ENCODE results near the gene AKR1C1.
"Not testable (repeated sequence)": the region's sequence is repeated elsewhere in the genome, so short reads cannot be mapped to it uniquely, and the experiment has no call there.

AKR1C1 gene

DNA sequence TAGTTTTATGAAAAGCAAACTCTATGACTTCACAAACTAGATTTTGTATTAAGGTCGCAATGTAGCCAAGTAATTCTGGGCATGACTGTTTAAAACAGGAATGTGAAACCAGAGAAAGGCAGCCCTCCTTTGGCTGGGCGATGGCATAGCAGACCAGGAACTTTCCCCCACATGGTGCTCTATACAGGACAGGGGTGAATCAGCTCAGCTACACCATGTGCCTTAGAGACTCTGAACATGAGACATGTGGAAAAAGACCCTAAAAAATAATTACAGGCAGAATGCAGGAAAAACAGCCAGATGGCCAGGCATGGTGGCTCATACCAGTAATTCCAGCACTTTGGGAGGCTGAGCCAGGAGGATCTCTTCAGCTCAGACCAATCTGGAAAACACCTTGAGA is 20.3 kb upstream of the AKR1C1 start:
- H3K27me3 Mint-ChIP-seq; H3K4me1 Mint-ChIP-seq (ENCODE audit: low read depth); H3K27ac Mint-ChIP-seq; H3K36me3 Mint-ChIP-seq (ENCODE audit: low read depth); H3K4me3 Mint-ChIP-seq; intact Hi-C loops (cut with micrococcal nuclease): not testable (repeated sequence)
- peaks cover 10% of the 10 kb centered on the region for H3K9me3 Mint-ChIP-seq

DNA sequence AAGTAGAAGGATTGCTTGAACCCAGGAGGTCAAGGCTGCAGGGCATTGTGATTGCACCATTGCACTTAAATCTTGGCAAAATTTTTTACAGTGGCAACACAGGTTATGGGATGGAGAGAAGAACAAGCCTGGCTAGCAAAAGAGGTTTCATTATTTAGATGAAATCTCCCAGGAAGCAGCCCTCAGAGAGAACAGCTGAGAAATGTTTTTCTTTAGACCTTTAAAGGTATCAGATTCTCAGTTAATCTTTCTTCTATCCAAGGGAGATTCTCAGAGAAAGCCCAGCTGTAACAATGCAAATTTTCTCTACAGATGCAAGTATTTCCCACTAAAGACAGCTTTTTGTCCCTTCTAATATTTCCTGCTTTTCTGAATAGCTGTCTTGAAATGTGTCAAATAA is 19.8 kb upstream of the AKR1C1 start:
- H3K4me1 Mint-ChIP-seq (ENCODE audit: low read depth); intact Hi-C loops (cut with micrococcal nuclease); H3K27ac Mint-ChIP-seq; H3K27me3 Mint-ChIP-seq; H3K4me3 Mint-ChIP-seq; H3K36me3 Mint-ChIP-seq (ENCODE audit: low read depth): not testable (repeated sequence)
- peaks cover 10% of the 10 kb centered on the region for H3K9me3 Mint-ChIP-seq

DNA sequence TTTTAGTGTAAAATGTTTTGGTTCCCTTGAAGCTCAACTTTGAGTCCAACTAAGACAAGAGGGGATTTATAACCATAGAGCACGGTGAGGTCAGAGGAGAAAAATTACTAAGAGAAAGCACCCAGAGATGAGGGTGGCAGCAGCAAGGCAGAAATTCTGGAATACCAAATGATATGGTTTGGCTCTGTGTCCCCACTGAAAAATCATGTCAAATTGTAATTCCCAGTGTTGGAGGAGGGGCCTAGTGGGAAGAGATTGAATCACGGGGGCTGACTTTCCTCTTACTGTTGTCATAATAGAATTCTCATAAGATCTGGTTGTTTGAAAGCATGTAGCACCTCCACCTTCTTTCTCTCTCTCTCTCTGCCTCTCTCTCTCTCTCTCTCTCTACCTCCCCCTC is 19.4 kb upstream of the AKR1C1 start:
- peaks cover 10% of the 10 kb centered on the region for H3K9me3 Mint-ChIP-seq
- H3K36me3 Mint-ChIP-seq (ENCODE audit: low read depth): no peaks in the 10 kb centered on the region
- no peak overlapping the region for H3K4me3 Mint-ChIP-seq
- H3K27me3 Mint-ChIP-seq: no peaks in the 10 kb centered on the region
- no peak overlapping the region for H3K27ac Mint-ChIP-seq
- H3K4me1 Mint-ChIP-seq (ENCODE audit: low read depth): no peaks in the 10 kb centered on the region
- intact Hi-C loops (cut with micrococcal nuclease): no loop called here

DNA sequence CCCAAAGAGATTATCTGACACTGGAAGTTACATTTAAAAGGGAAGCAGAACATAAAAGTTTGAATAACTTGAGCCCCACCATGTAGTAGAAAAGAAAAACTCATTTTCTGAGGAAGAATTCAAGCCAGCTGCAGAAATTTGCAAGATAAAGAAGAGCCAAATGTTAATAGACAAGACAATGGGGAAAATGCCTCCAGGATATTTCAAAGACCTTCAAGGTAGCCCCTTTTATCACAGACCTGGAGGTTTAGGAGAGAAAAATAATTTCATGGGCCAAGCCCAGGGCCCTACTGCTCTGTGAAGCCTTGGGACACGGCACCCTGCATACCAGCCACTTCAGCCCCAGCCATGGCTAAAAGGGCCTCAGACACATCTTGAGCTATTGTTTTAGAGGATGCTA is 18.4 kb upstream of the AKR1C1 start:
- Mint-ChIP-seq H3K27me3 (no peaks in the 10 kb centered on the region), H3K4me3 (no peak overlapping the region), H3K9me3 (peaks cover 10% of the 10 kb centered on the region), H3K4me1 (ENCODE audit: low read depth) (no peaks in the 10 kb centered on the region), H3K27ac (no peak overlapping the region), H3K36me3 (ENCODE audit: low read depth) (no peaks in the 10 kb centered on the region)
- intact Hi-C loops (cut with micrococcal nuclease): no loop called here

DNA sequence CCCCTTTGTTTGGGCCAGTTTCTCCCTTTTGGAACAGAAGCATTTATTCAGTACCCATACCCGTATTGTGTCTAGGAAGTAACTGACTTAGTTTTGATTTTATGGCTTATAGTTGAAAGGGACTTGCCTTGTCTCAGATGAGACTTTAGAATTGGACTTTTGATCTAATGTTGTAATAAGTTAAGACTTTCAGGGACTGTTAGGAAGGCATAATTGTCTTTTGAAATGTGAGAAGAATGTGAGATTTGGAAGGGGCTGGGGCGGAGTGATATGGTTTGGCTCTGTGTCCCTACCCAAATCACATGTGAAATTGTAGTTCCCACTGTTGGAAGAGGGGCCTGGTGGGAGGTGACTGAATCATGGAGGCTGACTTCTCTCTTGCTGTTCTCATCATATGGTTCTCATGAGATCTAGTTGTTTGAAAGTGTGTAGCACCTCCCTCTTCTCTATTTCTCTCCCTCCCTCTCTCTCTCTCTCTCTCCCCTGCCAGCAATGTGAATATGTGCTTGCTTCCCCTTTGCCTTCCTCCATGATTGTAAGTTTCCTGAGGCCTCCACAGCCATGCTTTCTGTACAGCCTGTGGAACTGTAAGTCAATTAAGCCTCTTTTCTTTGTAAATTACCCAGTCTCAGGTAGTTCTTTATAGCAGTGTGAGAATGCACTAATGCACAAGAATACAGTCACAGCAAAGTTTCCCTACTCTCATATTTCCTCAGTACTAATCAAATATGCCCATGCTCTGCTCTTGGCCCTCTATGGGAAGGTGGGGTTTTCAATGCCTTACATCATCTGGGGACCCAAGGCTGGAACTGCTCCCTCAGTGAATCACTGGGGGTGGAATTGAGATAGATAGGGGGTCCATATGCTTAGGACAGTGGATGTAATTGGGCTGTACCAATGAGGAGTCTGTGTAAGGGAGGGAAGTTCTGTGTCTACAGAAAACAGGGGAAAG is 17.2 kb upstream of the AKR1C1 start:
- Mint-ChIP-seq H3K27me3 (no peaks in the 10 kb centered on the region), H3K36me3 (ENCODE audit: low read depth) (no peaks in the 10 kb centered on the region), H3K4me3 (no peak overlapping the region), H3K4me1 (ENCODE audit: low read depth) (no peaks in the 10 kb centered on the region), H3K9me3 (peaks cover 10% of the 10 kb centered on the region), H3K27ac (no peak overlapping the region)
- intact Hi-C loops (cut with micrococcal nuclease): no loop called here

DNA sequence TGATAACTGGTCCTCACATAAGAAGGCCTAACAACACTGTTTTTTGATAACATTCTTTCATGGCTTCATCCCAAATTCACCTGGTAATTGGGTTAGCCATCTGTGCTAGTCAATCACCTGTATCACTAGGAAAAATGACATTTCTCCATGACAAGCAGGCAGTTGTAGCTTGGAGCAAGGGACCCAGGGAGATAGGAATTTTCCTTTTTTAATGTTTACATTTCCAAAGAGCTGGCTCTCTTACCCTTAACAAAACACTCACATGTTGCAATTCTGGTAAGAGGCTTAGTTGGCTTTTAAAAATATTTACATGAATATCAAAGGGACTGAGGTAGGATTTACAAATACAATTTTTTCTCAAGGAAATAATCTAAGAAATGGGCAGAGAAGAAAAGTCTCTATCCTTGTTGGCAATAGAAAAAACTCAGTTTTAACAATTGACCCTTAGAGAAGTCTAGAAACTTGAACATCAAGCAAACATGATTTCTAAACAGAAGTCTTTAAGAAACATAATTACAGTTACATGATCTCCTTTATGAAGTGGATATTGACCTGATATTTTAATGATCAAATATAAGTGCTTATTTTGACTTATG is 16.1 kb upstream of the AKR1C1 start:
- Mint-ChIP-seq H3K27ac (no peak overlapping the region), H3K27me3 (no peaks in the 10 kb centered on the region), H3K36me3 (ENCODE audit: low read depth) (no peaks in the 10 kb centered on the region), H3K4me3 (no peak overlapping the region), H3K9me3 (peaks cover 10% of the 10 kb centered on the region), H3K4me1 (ENCODE audit: low read depth) (no peaks in the 10 kb centered on the region)
- intact Hi-C loops (cut with micrococcal nuclease): no loop called here

DNA sequence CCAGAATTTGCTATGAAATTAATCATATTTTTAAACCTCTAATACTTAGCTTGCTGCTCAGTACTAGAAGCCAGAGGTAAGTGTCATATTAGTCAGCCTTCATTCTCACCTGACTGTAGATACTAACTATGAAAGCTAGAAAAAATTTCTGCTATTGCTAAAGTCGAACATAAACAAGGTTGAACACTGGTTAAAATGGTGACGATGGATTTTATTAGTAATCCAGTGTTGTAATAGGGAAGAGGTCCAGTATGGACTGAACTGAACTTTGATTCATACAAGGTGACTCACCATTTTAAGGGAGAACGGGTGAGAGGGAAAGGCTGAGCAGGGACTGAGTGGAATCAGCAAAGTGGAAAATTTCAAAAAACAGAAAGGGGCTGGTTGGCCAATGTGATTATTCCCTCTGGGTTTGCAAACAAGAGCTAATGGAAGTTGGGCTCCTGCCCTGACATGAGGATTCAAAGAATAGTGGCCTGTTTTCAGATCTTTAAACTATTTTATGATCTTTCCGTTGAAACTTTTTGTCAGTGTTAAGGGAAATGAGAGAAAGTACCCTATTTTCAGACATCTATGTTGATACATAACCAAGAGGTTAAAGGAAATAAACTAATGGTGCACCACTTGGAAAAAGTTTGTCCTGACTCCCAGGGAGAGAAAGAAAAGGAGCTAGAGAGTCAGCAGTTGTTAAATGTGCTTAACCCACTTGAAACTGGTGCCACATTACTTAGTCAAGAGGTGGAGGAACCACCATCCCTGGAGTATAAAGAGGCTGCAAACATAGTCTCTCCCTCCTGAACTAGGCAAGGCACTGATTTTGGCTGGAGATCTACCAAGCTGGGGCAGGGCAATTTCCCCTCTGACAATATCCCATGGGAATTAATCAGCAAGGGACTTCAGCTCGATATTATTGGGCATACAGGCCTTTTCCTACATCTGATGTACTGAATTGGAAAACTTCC is 15.3 kb upstream of the AKR1C1 start:
- Mint-ChIP-seq H3K4me1 (ENCODE audit: low read depth) (no peaks in the 10 kb centered on the region), H3K27ac (no peak overlapping the region), H3K27me3 (no peaks in the 10 kb centered on the region), H3K36me3 (ENCODE audit: low read depth) (no peaks in the 10 kb centered on the region), H3K4me3 (no peak overlapping the region), H3K9me3 (peaks cover 10% of the 10 kb centered on the region)
- intact Hi-C loops (cut with micrococcal nuclease): no loop called here

DNA sequence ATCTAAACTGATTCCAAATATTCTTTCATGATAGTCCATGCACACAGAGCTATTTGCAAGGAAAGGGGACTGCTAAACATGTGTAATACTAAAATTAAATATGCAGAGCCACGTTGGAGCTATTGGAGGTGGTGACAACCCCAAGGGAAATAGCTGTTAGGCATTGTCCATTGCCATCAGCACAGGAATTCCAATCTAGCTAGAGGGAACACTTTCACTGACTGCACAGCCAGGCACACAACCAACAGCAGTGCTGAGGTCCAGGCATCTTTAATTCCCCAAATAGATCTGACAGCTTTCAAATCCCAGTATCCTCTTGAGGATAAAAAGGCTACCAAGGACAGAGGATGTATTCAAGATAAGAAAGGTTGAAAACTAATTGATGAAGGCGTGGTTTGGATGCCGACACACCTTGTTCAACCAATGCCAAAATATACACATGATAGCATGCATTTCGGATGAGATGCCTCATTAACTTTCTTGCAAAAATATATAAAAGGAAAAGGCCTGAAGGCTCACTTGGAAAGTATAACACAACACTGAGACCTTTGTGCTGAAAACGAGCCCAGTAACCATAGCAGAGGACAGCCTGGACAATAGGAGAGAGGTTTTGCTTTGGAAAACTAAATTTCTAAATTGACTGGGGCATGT is 11.6 kb upstream of the AKR1C1 start:
- H3K27ac Mint-ChIP-seq; H3K27me3 Mint-ChIP-seq; H3K9me3 Mint-ChIP-seq; H3K4me1 Mint-ChIP-seq (ENCODE audit: low read depth); intact Hi-C loops (cut with micrococcal nuclease); H3K4me3 Mint-ChIP-seq; H3K36me3 Mint-ChIP-seq (ENCODE audit: low read depth): not testable (repeated sequence)

DNA sequence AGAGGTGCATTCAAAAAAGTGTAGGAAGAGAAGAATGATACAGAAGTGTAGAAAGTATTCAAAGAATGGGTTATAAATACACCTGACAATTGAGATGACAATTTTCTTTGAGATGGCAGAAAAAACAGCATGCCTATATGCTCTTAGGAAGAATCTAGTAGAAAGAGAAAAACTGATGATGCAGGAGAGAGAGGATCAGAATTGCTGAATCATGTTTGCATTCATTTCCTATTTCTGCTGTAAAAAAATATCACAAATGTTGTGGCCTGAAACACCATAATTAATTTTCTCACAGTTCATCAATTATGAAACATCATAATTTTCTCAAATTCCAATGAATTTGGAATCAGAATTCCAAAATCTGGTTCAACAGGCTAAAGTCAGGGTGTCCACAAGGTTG is 9.8 kb upstream of the AKR1C1 start:
- H3K4me1 Mint-ChIP-seq (ENCODE audit: low read depth): peaks cover 5% of the 10 kb centered on the region
- no peak overlapping the region for H3K4me3 Mint-ChIP-seq
- no peaks in the 10 kb centered on the region for H3K27me3 Mint-ChIP-seq
- intact Hi-C loops (cut with micrococcal nuclease): no loop called here
- H3K36me3 Mint-ChIP-seq (ENCODE audit: low read depth): no peaks in the 10 kb centered on the region
- no peaks in the 10 kb centered on the region for H3K9me3 Mint-ChIP-seq
- H3K27ac Mint-ChIP-seq: no peak overlapping the region

DNA sequence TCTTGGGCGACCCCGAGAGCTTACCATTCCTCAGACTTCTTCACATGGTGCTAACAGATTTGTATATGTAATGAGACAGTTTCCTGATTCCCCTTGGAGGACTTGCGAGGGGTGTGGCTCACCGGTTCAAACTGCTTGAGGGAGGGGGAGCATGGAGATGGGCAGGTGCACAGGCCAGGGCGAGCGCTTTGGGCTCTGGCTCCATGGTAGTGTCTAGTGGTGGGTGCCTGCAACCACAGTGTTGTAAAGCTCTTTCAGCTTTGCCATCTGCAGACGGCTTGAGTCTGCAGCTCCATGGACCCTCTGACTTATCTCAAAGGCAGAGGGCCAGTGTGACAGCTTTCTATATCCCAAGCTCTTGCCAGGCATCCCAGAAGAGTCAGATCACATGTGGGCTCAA is 7.1 kb upstream of the AKR1C1 start:
- H3K36me3 Mint-ChIP-seq (ENCODE audit: low read depth); intact Hi-C loops (cut with micrococcal nuclease); H3K27me3 Mint-ChIP-seq; H3K4me1 Mint-ChIP-seq (ENCODE audit: low read depth); H3K4me3 Mint-ChIP-seq; H3K27ac Mint-ChIP-seq; H3K9me3 Mint-ChIP-seq: not testable (repeated sequence)

DNA sequence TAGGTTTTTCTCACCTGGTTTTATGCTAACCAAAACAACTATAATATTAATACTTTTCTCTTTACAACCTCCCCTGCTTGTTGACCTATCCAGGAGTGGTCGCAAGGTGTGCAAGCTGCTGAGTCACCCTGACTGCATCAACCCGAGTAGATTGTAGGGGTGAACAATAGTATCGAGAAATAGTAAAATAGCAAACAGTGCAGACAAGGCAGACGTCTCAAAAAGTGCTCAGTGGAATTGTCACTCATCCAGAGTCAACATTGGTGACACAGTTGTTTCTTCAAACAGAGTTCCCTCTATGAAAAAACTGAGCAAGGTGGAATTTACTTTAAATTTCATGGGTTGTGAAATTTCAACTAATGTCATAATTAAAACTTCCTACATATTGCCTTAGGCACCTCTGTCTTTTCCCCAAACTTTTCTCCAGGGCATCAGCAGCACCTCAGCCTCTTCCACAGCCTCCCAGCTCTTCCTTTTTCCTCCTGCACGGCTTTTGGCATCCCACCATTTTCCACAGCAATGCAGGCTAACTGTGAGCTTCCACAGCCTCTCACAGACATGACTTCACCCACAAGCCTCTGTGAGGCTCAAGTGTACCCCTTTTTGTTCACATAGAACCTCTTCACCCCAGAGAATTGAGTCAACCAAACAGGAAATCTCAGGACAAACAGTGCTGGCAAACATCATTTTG is 6.1 kb upstream of the AKR1C1 start:
- intact Hi-C loops (cut with micrococcal nuclease); H3K4me1 Mint-ChIP-seq (ENCODE audit: low read depth); H3K27me3 Mint-ChIP-seq; H3K36me3 Mint-ChIP-seq (ENCODE audit: low read depth); H3K27ac Mint-ChIP-seq; H3K9me3 Mint-ChIP-seq; H3K4me3 Mint-ChIP-seq: not testable (repeated sequence)

DNA sequence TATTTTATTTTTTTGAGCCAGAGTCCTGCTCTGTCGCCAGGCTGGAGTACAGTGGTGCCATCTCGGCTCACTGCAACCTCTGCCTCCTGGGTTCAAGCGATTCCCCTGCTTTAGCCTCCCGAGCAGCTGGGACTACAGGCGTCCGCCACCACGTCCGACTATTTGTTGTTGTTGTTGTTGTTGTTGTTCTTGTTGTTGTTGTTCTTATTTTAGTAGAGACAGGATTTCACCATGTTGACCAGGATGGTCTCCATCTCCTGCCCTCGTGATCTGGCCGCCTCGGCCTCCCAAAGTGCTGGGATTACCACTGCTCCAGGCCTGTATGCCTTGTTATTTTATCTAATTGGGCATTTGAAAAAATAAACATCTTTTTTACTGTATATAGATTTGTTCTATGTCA is 1.7 kb upstream of the AKR1C1 start:
- H3K27ac Mint-ChIP-seq; intact Hi-C loops (cut with micrococcal nuclease); H3K27me3 Mint-ChIP-seq; H3K4me3 Mint-ChIP-seq; H3K4me1 Mint-ChIP-seq (ENCODE audit: low read depth); H3K9me3 Mint-ChIP-seq; H3K36me3 Mint-ChIP-seq (ENCODE audit: low read depth): not testable (repeated sequence)

DNA sequence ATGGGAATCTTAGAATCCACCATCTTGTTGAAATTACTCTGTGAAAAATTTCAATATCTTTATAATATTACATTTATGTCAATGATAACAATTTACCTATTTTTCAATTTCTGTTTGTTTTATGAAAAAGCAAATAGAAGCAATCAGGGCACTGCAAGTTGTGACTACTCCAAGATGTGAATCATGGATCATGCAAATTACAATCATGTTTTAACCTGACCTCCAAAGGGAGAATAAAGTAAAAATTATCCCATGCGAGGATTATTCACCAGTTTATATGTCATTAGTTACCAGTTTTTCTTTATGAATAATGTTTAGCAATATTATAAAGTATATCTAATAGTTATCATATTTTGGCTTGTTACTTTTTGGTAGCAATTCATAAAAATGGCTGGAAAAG is 907 bp upstream of the AKR1C1 start:
- H3K9me3 Mint-ChIP-seq; H3K27ac Mint-ChIP-seq; intact Hi-C loops (cut with micrococcal nuclease); H3K4me1 Mint-ChIP-seq (ENCODE audit: low read depth); H3K27me3 Mint-ChIP-seq; H3K4me3 Mint-ChIP-seq; H3K36me3 Mint-ChIP-seq (ENCODE audit: low read depth): not testable (repeated sequence)

Data from dendritic cell treated with granulocyte-macrophage colony-stimulating factor and Interleukin-4, amounts not matched to agents 40 ng/mL and 50 ng/mL, for 4 days (primary cell).